ENCODE measurements around the gene ZBTB16. TPM values are rescaled to one million over a fixed set of nuclear protein-coding genes. Genes with fewer than 3 reads are reported as not detected.
A peak's percentile ranks its signal among the peaks of the same experiment; 100 is the strongest.

Gene ZBTB16
- total and polyA plus RNA-seq, 7 donors = 9.9 to 197 (median 99.5) TPM

DNA sequence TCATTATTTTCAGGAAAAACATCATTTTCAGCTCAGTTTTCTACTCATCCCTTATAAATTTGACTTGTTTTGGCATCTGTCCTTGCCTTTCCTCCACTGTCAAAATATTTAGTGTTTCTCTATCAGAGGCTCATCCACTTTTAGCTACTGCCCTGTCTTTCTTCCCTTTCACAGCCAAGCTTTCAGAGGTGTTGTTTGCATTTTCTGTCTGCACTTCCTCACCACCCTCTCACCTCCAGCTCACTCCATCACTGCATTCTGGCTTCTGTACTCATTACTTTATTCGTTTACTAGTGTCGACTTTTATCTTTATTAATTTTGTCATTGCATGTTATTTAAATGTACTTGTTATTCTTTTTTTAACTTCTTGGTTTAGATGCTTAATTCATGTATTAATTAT lies 210.0 kb downstream of the ZBTB16 start:
- H3K4me3 ChIP-seq = no peak overlapping the region
- H3K36me3 ChIP-seq = no peaks in the 10 kb centered on the region
- no peaks in the 10 kb centered on the region for H3K27me3 ChIP-seq
- no peak for TF ChIP-seq EP300 (IDR thresholded peaks at IDR 0.05)
- no peak for TF ChIP-seq POLR2AphosphoS5 (IDR thresholded peaks at IDR 0.05)
- DNase-seq = no peak
- H3K9me3 ChIP-seq = no peaks in the 10 kb centered on the region
- WGBS, 2 donors = 83% methylated on average over 2 of the region's 2 CpGs
- H3K4me1 ChIP-seq = no peaks in the 10 kb centered on the region
- intact Hi-C loops (cut with DNase I) = no loop called here
- H3K27ac ChIP-seq = no peak overlapping the region

- Histone ChIP-seq H3K9me3 (no peaks in the 10 kb centered on the region), H3K4me1 (no peaks in the 10 kb centered on the region), H3K27ac (no peak overlapping the region), H3K27me3 (no peaks in the 10 kb centered on the region), H3K4me3 (no peak overlapping the region), H3K36me3 (no peaks in the 10 kb centered on the region)
- no peak for DNase-seq
- WGBS, 2 donors = 83 to 89% methylated on average over 5 of the region's 5 CpGs
- TF ChIP-seq POLR2A (IDR thresholded peaks at IDR 0.05) (no peak), POLR2AphosphoS5 (IDR thresholded peaks at IDR 0.05) (peak in 1 of 4 donors; percentile 41)
- intact Hi-C loops (cut with DNase I) = no loop called here
Measured at GRCh38 chr11:114270531-114271270, 211.2 kb downstream of the ZBTB16 start.

- WGBS, 2 donors = 61 to 72% methylated on average over 2 of the region's 2 CpGs
- no peak for DNase-seq
- Histone ChIP-seq H3K4me3 (no peak overlapping the region), H3K9me3 (no peaks in the 10 kb centered on the region), H3K4me1 (no peaks in the 10 kb centered on the region), H3K27me3 (no peaks in the 10 kb centered on the region), H3K27ac (no peak overlapping the region), H3K36me3 (no peaks in the 10 kb centered on the region)
- intact Hi-C loops (cut with DNase I) = no loop called here
- no peak for TF ChIP-seq POLR2A (IDR thresholded peaks at IDR 0.05)
- no peak for TF ChIP-seq EP300 (IDR thresholded peaks at IDR 0.05)
- TF ChIP-seq POLR2AphosphoS5 (IDR thresholded peaks at IDR 0.05) = no peak
- no peak for TF ChIP-seq CTCF (IDR thresholded peaks at IDR 0.05)
Measured at GRCh38 chr11:114271316-114271715, 211.8 kb downstream of the ZBTB16 start.

GRCh38 chr11:114272311-114272710 lies 212.8 kb downstream of the ZBTB16 start:
- Histone ChIP-seq H3K4me1 (no peaks in the 10 kb centered on the region), H3K9me3 (no peaks in the 10 kb centered on the region), H3K36me3 (no peaks in the 10 kb centered on the region), H3K27me3 (no peaks in the 10 kb centered on the region), H3K27ac (no peak overlapping the region), H3K4me3 (no peak overlapping the region)
- no peak for TF ChIP-seq EP300 (IDR thresholded peaks at IDR 0.05)
- TF ChIP-seq POLR2A (IDR thresholded peaks at IDR 0.05) = no peak
- TF ChIP-seq CTCF (IDR thresholded peaks at IDR 0.05) = no peak
- no peak for TF ChIP-seq POLR2AphosphoS5 (IDR thresholded peaks at IDR 0.05)
- 72 to 75% methylated on average over 4 of the region's 4 CpGs for WGBS, 2 donors
- DNase-seq = no peak
- intact Hi-C loops (cut with DNase I) = no loop called here

- Histone ChIP-seq H3K27ac (no peak overlapping the region), H3K27me3 (no peaks in the 10 kb centered on the region), H3K36me3 (no peaks in the 10 kb centered on the region), H3K4me1 (no peaks in the 10 kb centered on the region), H3K4me3 (no peak overlapping the region), H3K9me3 (no peaks in the 10 kb centered on the region)
- DNase-seq = no peak
- no peak for TF ChIP-seq POLR2AphosphoS5 (IDR thresholded peaks at IDR 0.05)
- no peak for TF ChIP-seq EP300 (IDR thresholded peaks at IDR 0.05)
- TF ChIP-seq CTCF (IDR thresholded peaks at IDR 0.05) = no peak
- TF ChIP-seq POLR2A (IDR thresholded peaks at IDR 0.05) = no peak
- intact Hi-C loops (cut with DNase I) = no loop called here
- 87 to 91% methylated on average over 3 of the region's 3 CpGs for WGBS, 2 donors
Measured at GRCh38 chr11:114273071-114273470, 213.6 kb downstream of the ZBTB16 start.

Measured in sigmoid colon (tissue), 7 donors.